GM12878 (cell line): ENCODE data around the gene PTPRN2. TPM values are rescaled to one million over a fixed set of nuclear protein-coding genes. Genes with fewer than 3 reads are reported as not detected.

Source experiments
- ATAC-seq: fragments of 200-7000 bp; cut with Tn5 transposase; 3 replicates; pipeline ENCODE4 v1.9.1; 2020; ENCODE audit warnings: mild to moderate bottlenecking, moderate library complexity
- BruUV-seq: library from RNA; stranded (reverse); fragments of 400-500 nt; replicated peaks from 2 replicates; lab custom pipeline; 2021; lab: Mats Ljungman, UMichigan
- CTCF ChIA-PET: fragments of 300-600 bp; sonication (Branson Sonifier 250); formaldehyde crosslinking; extraction: SDS; loops from one replicate; lab custom pipeline; 2021; ENCODE audit warnings: inconsistent platforms; lab: Yijun Ruan, JAX
- POLR2A ChIA-PET: fragments of 350-600 bp; formaldehyde crosslinking; extraction: SDS; loops from one replicate; lab custom pipeline; 2021; ENCODE audit warnings: inconsistent platforms; lab: Charles Lee
- RAD21 ChIA-PET: fragments of 300-600 bp; sonication (Branson Sonifier 250); formaldehyde crosslinking; loops from one replicate; lab custom pipeline; 2023; ENCODE audit warnings: antibody characterized with exemption; ENCODE audit not compliant: unreplicated experiment; lab: Charles Lee
- SMC1A ChIA-PET: fragments of 300-600 bp; sonication (Branson Sonifier 250); formaldehyde crosslinking; loops from one replicate; lab custom pipeline; 2023; ENCODE audit not compliant: unreplicated experiment, uncharacterized antibody; lab: Charles Lee
- DNase-seq: peaks from one replicate; pipeline ENCODE4 v3.0.0-alpha.2; 2011; ENCODE audit warnings: low read depth, low spot score
- FAIRE-seq: peaks from 3 replicates; lab custom pipeline; 2011; peaks lifted over from hg19 to GRCh38; lab: Jason Lieb, UNC
- H2AFZ ChIP-seq: 2 replicates; pipeline ENCODE4 v1.6.0; 2011; ENCODE audit warnings: low read depth, low read length, control low read depth; ENCODE audit not compliant: control insufficient read depth
- H3K27ac ChIP-seq: 2 replicates; pipeline ENCODE4 v1.5.1; 2011; ENCODE audit warnings: control low read depth; ENCODE audit not compliant: control insufficient read depth, insufficient read depth
- H3K27me3 ChIP-seq, 2 experiments: replicated peaks in 1 of 2; 2 replicates each; pipeline versions ENCODE4 v1.6.0 to v1.6.1; 2011; ENCODE audit warnings: low read length in 1 of 2; ENCODE audit not compliant: control insufficient read depth in 2 of 2, insufficient read depth in 2 of 2
- H3K36me3 ChIP-seq, 2 experiments: 2 replicates each; pipeline ENCODE4 v1.5.1; 2011; ENCODE audit warnings: low read length in 1 of 2; ENCODE audit not compliant: control insufficient read depth in 2 of 2, insufficient read depth in 2 of 2
- H3K4me1 ChIP-seq: 2 replicates; pipeline ENCODE4 v1.6.1; 2011; ENCODE audit warnings: mild to moderate bottlenecking, low read length, moderate library complexity, mixed read lengths; ENCODE audit not compliant: control insufficient read depth, insufficient read depth
- H3K4me2 ChIP-seq: 2 replicates; pipeline ENCODE4 v1.6.0; 2011; ENCODE audit warnings: control low read depth; ENCODE audit not compliant: control insufficient read depth, insufficient read depth
- H3K4me3 ChIP-seq: fragments of 200-600 bp; sonication (generic); 2 replicates; pipeline ENCODE4 v1.5.1; 2016
- H3K79me2 ChIP-seq: 2 replicates; pipeline ENCODE4 v1.6.0; 2011; ENCODE audit warnings: low read length; ENCODE audit not compliant: control insufficient read depth, insufficient read depth
- H3K9ac ChIP-seq: 2 replicates; pipeline ENCODE4 v1.8.0; 2011; ENCODE audit warnings: low read length, control low read depth, mixed read lengths; ENCODE audit not compliant: control insufficient read depth, insufficient read depth
- H3K9me3 ChIP-seq: replicated peaks from 3 replicates; pipeline ENCODE4 v1.5.1; 2011; ENCODE audit warnings: mild to moderate bottlenecking, low read length; ENCODE audit not compliant: control insufficient read depth, insufficient read depth
- H4K20me1 ChIP-seq: 2 replicates; pipeline ENCODE4 v1.6.0; 2011; ENCODE audit not compliant: control insufficient read depth, insufficient read depth
- EED ChIP-seq: sonication (generic); IDR thresholded peaks from 2 replicates; pipeline ENCODE4 v1.6.1; 2016; ENCODE audit warnings: antibody characterized with exemption, low read depth
- MXI1 ChIP-seq: fragments of 150-350 bp; IDR thresholded peaks from 2 replicates; pipeline ENCODE4 v1.6.1; 2011; ENCODE audit warnings: low read depth, mild to moderate bottlenecking, inconsistent platforms, low read length, improper control_type of control experiment
- POLR2AphosphoS5 ChIP-seq: IDR thresholded peaks from 2 replicates; pipeline ENCODE4 v1.6.1; 2011; ENCODE audit warnings: mild to moderate bottlenecking, low read length, inconsistent platforms
- RAD21 ChIP-seq: IDR thresholded peaks from 2 replicates; pipeline ENCODE4 v1.6.1; 2011; ENCODE audit warnings: mild to moderate bottlenecking, low read depth, low read length, moderate library complexity; ENCODE audit not compliant: insufficient read depth
- TARDBP ChIP-seq: IDR thresholded peaks from 2 replicates; pipeline ENCODE4 v1.6.1; 2016; ENCODE audit warnings: borderline replicate concordance
- YBX1 ChIP-seq: fragments of 450-650 bp; IDR thresholded peaks from 2 replicates; pipeline ENCODE4 v1.6.1; 2016; ENCODE audit warnings: antibody characterized with exemption
- ZBED1 ChIP-seq: IDR thresholded peaks from 2 replicates; pipeline ENCODE4 v1.6.1; 2016; ENCODE audit warnings: borderline replicate concordance
- ZNF217 ChIP-seq: fragments of 450-650 bp; IDR thresholded peaks from 2 replicates; pipeline ENCODE4 v1.6.1; 2017; ENCODE audit warnings: antibody characterized with exemption, mild to moderate bottlenecking
- ZNF592 ChIP-seq: fragments of 450-650 bp; IDR thresholded peaks from 2 replicates; pipeline ENCODE4 v1.6.1; 2017; ENCODE audit warnings: mild to moderate bottlenecking, moderate library complexity
- ZNF622 ChIP-seq: fragments of 450-650 bp; IDR thresholded peaks from 2 replicates; pipeline ENCODE4 v1.6.1; 2017; ENCODE audit warnings: mild to moderate bottlenecking, inconsistent platforms
- WGBS: methylation state at CpG from one replicate; pipeline ENCODE4 v1.1.6; 2016; ENCODE audit warnings: low lambda C conversion rate; ENCODE audit not compliant: insufficient replicate concordance, insufficient coverage; ENCODE audit errors: missing lambda C conversion rate; 5-methylcytosine and 5-hydroxymethylcytosine counted together
- in situ Hi-C: fragments of 300-500 bp; cut with MboI; formaldehyde crosslinking; loops from 9 replicates; pipeline ENCODE4 v1.14.3; 2018; ENCODE audit warnings: mixed read lengths
- intact Hi-C: fragments of 100-400 bp; cut with micrococcal nuclease; formaldehyde crosslinking; loops from one replicate; pipeline ENCODE4 v1.14.2; 2022; ENCODE audit not compliant: unreplicated experiment
- polyA plus RNA-seq, 11 experiments: library from polyadenylated mRNA; depleted of rRNA in 4 of 11; unstranded in 6 of 11; stranded (reverse) in 5 of 11; fragments of >200 nt; fragmentation: Nextera tagmentation in 4 of 11; fragmentation: Illumina TruSeq in 1 of 11; extraction: Ambion mirVana in 4 of 11; extraction: Trizol in 1 of 11; gene quantifications; 1 replicate in 1 of 11; 2 replicates in 10 of 11; pipeline versions ENCODE4 v1.2.1 to v1.2.3, GENCODE V29; 2011 to 2016; ENCODE audit warnings: inconsistent platforms in 2 of 11, missing spikeins in 2 of 11, low read depth in 1 of 11
- total RNA-seq, 4 experiments: library from RNA; depleted of rRNA in 3 of 4; stranded (reverse); fragments of >200 nt in 3 of 4; fragmentation: Illumina TruSeq in 1 of 4; extraction: Trizol in 1 of 4; gene quantifications; 2 replicates each; pipeline versions ENCODE4 v1.2.1 to v1.2.3, GENCODE V29; 2013 to 2021
- TF ChIP-seq, protein P1 (sequence below): fragments of 450-650 bp; IDR thresholded peaks from 2 replicates; pipeline ENCODE4 v1.6.1; 2017; ENCODE audit warnings: mild to moderate bottlenecking
- TF ChIP-seq, protein P2 (sequence below): IDR thresholded peaks from 2 replicates; pipeline ENCODE4 v1.6.1; 2012; ENCODE audit warnings: low read length, inconsistent platforms
- TF ChIP-seq, protein P3 (sequence below): fragments of 450-650 bp; IDR thresholded peaks from 2 replicates; pipeline ENCODE4 v1.6.1; 2017; ENCODE audit warnings: borderline replicate concordance

PTPRN2 gene
- total and polyA plus RNA-seq, 10 of the 15 experiments (the other 5 are each of a cell fraction or from before 2014, with no cell fraction given): 5.4 TPM; not detected in 9

DNA sequence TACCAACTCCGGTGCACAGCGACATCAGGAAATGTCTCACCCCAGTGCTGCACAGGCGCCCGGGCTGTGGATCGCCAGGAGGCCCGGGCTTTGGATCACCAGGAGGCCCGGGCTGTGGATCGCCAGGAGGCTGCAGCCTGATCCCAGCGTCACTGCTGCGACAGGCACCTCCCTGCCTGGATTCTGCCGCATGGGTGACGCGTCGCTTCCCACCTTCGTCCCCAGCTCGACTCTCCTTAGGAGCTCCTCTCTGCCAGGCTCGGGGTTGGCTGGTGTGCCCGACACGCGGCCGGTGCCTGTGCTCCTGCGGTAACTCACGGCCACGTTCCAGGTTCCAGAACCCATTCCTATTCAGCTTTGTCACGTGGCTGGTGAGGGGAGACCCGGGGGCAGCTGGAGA lies 993.3 kb downstream of the PTPRN2 start:
- in situ Hi-C loops: no loop called here
- SMC1A ChIA-PET: no interaction called here
- BruUV-seq: no TSS peak

More for the DNA sequence above, 993.3 kb downstream of the PTPRN2 start:
- Histone ChIP-seq H3K4me2 (no peak overlapping the region), H2AFZ (no peak overlapping the region), H3K9me3 (no peaks in the 10 kb centered on the region), H3K4me3 (no peak overlapping the region), H4K20me1 (no peaks in the 10 kb centered on the region), H3K27me3 (no peaks in the 10 kb centered on the region), H3K27ac (no peak overlapping the region), H3K79me2 (no peaks in the 10 kb centered on the region), H3K9ac (no peak overlapping the region), H3K36me3 (no peaks in the 10 kb centered on the region), H3K4me1 (no peaks in the 10 kb centered on the region)
- POLR2A ChIA-PET: no interaction called here
- FAIRE-seq (no peak), ATAC-seq (no peak), DNase-seq (no peak)
- TF ChIP-seq RAD21: no peak
- TF ChIP-seq, protein P1, sequence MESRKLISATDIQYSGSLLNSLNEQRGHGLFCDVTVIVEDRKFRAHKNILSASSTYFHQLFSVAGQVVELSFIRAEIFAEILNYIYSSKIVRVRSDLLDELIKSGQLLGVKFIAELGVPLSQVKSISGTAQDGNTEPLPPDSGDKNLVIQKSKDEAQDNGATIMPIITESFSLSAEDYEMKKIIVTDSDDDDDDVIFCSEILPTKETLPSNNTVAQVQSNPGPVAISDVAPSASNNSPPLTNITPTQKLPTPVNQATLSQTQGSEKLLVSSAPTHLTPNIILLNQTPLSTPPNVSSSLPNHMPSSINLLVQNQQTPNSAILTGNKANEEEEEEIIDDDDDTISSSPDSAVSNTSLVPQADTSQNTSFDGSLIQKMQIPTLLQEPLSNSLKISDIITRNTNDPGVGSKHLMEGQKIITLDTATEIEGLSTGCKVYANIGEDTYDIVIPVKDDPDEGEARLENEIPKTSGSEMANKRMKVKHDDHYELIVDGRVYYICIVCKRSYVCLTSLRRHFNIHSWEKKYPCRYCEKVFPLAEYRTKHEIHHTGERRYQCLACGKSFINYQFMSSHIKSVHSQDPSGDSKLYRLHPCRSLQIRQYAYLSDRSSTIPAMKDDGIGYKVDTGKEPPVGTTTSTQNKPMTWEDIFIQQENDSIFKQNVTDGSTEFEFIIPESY: no peak
- no peak for TF ChIP-seq POLR2AphosphoS5
- no peak for TF ChIP-seq ZNF592
- no peak for TF ChIP-seq ZNF622
- no peak for TF ChIP-seq ZBED1
- no peak for TF ChIP-seq EED
- TF ChIP-seq YBX1: no peak
- no peak for TF ChIP-seq TARDBP
- TF ChIP-seq, protein P2, sequence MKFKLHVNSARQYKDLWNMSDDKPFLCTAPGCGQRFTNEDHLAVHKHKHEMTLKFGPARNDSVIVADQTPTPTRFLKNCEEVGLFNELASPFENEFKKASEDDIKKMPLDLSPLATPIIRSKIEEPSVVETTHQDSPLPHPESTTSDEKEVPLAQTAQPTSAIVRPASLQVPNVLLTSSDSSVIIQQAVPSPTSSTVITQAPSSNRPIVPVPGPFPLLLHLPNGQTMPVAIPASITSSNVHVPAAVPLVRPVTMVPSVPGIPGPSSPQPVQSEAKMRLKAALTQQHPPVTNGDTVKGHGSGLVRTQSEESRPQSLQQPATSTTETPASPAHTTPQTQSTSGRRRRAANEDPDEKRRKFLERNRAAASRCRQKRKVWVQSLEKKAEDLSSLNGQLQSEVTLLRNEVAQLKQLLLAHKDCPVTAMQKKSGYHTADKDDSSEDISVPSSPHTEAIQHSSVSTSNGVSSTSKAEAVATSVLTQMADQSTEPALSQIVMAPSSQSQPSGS: no peak
- TF ChIP-seq ZNF217: no peak
- no peak for TF ChIP-seq MXI1
- TF ChIP-seq, protein P3, sequence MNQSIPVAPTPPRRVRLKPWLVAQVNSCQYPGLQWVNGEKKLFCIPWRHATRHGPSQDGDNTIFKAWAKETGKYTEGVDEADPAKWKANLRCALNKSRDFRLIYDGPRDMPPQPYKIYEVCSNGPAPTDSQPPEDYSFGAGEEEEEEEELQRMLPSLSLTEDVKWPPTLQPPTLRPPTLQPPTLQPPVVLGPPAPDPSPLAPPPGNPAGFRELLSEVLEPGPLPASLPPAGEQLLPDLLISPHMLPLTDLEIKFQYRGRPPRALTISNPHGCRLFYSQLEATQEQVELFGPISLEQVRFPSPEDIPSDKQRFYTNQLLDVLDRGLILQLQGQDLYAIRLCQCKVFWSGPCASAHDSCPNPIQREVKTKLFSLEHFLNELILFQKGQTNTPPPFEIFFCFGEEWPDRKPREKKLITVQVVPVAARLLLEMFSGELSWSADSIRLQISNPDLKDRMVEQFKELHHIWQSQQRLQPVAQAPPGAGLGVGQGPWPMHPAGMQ: no peak
- RAD21 ChIA-PET: no interaction called here
- CTCF ChIA-PET: no interaction called here
- intact Hi-C loops: no loop called here
- WGBS: 69% methylated on average over 25 of the region's 26 CpGs
